Mesodermal cell (in vitro differentiated cells): Measurements from ENCODE around the gene PHF20.
"Not testable (repeated sequence)": the region's sequence is repeated elsewhere in the genome, so short reads cannot be mapped to it uniquely, and the experiment has no call there.

ENCODE experiments used
- H3K27ac ChIP-seq: 2 replicates; pipeline ENCODE4 v1.7.0; 2013; ENCODE audit warnings: mild to moderate bottlenecking, low read depth, low read length, moderate library complexity; ENCODE audit not compliant: severe bottlenecking
- H3K36me3 ChIP-seq: 2 replicates; pipeline ENCODE4 v1.7.1; 2013; ENCODE audit warnings: mild to moderate bottlenecking, low read length, moderate library complexity; ENCODE audit not compliant: control insufficient read depth, insufficient read depth
- H3K4me1 ChIP-seq: one replicate; pipeline ENCODE4 v1.7.1; 2013; ENCODE audit warnings: mild to moderate bottlenecking, low read length; ENCODE audit not compliant: insufficient read depth, control insufficient read depth, poor library complexity, severe bottlenecking
- H3K4me3 ChIP-seq: 2 replicates; pipeline ENCODE4 v1.7.0; 2013; ENCODE audit warnings: low read length, control low read depth, mild to moderate bottlenecking; ENCODE audit not compliant: insufficient read depth, poor library complexity, severe bottlenecking; ENCODE audit errors: extremely low read depth
- H3K9me3 ChIP-seq: 2 replicates; pipeline ENCODE4 v1.7.1; 2013; ENCODE audit warnings: mild to moderate bottlenecking, low read length, moderate library complexity; ENCODE audit not compliant: control insufficient read depth
- WGBS, 2 experiments: methylation state at CpG; one replicate each; pipeline ENCODE4 v1.1.5; 2013; ENCODE audit warnings: missing lambda C conversion rate in 2 of 2; ENCODE audit not compliant: insufficient coverage in 2 of 2; 5-methylcytosine and 5-hydroxymethylcytosine counted together

Gene PHF20

GRCh38 chr20:35871259-35871771 lies 99.5 kb downstream of the PHF20 start:
- Histone ChIP-seq H3K4me1 (peaks cover 17% of the 10 kb centered on the region), H3K27ac (no peak overlapping the region), H3K4me3 (no peak overlapping the region), H3K9me3 (no peaks in the 10 kb centered on the region), H3K36me3 (peaks cover 39% of the 10 kb centered on the region)
- 70 to 100% methylated on average over 2 to 3 of the region's 5 CpGs for WGBS, 2 experiments

GRCh38 chr20:35876033-35876320 lies 104.2 kb downstream of the PHF20 start:
- WGBS, 2 experiments, result 100% methylated on average over 1 of the region's 3 CpGs; no CpG with 5 or more reads in 1 of the 2 experiments
- H3K36me3 ChIP-seq, result peaks cover 30% of the 10 kb centered on the region
- peak overlapping the region; percentile 89 for H3K27ac ChIP-seq

GRCh38 chr20:35877611-35878010 lies 105.8 kb downstream of the PHF20 start:
- no CpG with 5 or more reads among the region's 2 CpGs for WGBS, 2 experiments

More at GRCh38 chr20:35876033-35876320, 104.2 kb downstream of the PHF20 start:
- Histone ChIP-seq H3K4me3 (no peak overlapping the region), H3K9me3 (no peaks in the 10 kb centered on the region), H3K4me1 (peaks cover 17% of the 10 kb centered on the region)

GRCh38 chr20:35878113-35878625 lies 106.4 kb downstream of the PHF20 start:
- H3K27ac ChIP-seq, result no peak overlapping the region
- no peaks in the 10 kb centered on the region for H3K9me3 ChIP-seq
- no peak overlapping the region for H3K4me3 ChIP-seq
- H3K36me3 ChIP-seq, result peaks cover 24% of the 10 kb centered on the region
- WGBS, 2 experiments, result 96 to 98% methylated on average over 4 to 6 of the region's 6 CpGs
- H3K4me1 ChIP-seq, result peaks cover 22% of the 10 kb centered on the region

More at GRCh38 chr20:35877611-35878010, 105.8 kb downstream of the PHF20 start:
- Histone ChIP-seq H3K9me3 (no peaks in the 10 kb centered on the region), H3K36me3 (peaks cover 24% of the 10 kb centered on the region), H3K4me3 (no peak overlapping the region), H3K27ac (no peak overlapping the region), H3K4me1 (peaks cover 17% of the 10 kb centered on the region)

- WGBS, 2 experiments, result no CpG with 5 or more reads among the region's 1 CpG
- H3K4me3 ChIP-seq, result no peak overlapping the region
- peaks cover 11% of the 10 kb centered on the region for H3K4me1 ChIP-seq
- H3K36me3 ChIP-seq, result peaks cover 16% of the 10 kb centered on the region
- no peak overlapping the region for H3K27ac ChIP-seq
- H3K9me3 ChIP-seq, result no peaks in the 10 kb centered on the region
Measured at GRCh38 chr20:35881676-35882075, 109.9 kb downstream of the PHF20 start.

GRCh38 chr20:35882427-35883161 lies 110.8 kb downstream of the PHF20 start:
- not testable (repeated sequence) for H3K9me3 ChIP-seq, H3K4me3 ChIP-seq
- Histone ChIP-seq H3K27ac (peak overlapping the region; percentile 96), H3K36me3 (peaks cover 19% of the 10 kb centered on the region), H3K4me1 (peaks cover 11% of the 10 kb centered on the region)
- 83 to 96% methylated on average over 4 to 7 of the region's 9 CpGs for WGBS, 2 experiments

GRCh38 chr20:35883336-35883777 lies 111.5 kb downstream of the PHF20 start:
- no peak overlapping the region for H3K4me3 ChIP-seq
- peak overlapping the region; percentile 96 for H3K27ac ChIP-seq
- peaks cover 11% of the 10 kb centered on the region for H3K4me1 ChIP-seq
- WGBS, 2 experiments, result 85 to 91% methylated on average over 6 of the region's 6 CpGs
- peaks cover 14% of the 10 kb centered on the region for H3K36me3 ChIP-seq
- no peaks in the 10 kb centered on the region for H3K9me3 ChIP-seq

GRCh38 chr20:35883778-35884540 lies 112.1 kb downstream of the PHF20 start:
- WGBS, 2 experiments, result 52 to 61% methylated on average over 8 of the region's 10 CpGs
- Histone ChIP-seq H3K27ac (peak overlapping the region; percentile 96), H3K4me1 (peaks cover 11% of the 10 kb centered on the region), H3K9me3 (no peaks in the 10 kb centered on the region), H3K36me3 (peaks cover 12% of the 10 kb centered on the region), H3K4me3 (no peak overlapping the region)

- Histone ChIP-seq H3K4me3 (no peak overlapping the region), H3K9me3 (no peaks in the 10 kb centered on the region), H3K27ac (peak overlapping the region; percentile 96), H3K4me1 (peaks cover 11% of the 10 kb centered on the region), H3K36me3 (peaks cover 12% of the 10 kb centered on the region)
- no CpG with 5 or more reads among the region's 1 CpG for WGBS, 2 experiments
Measured at GRCh38 chr20:35884541-35884865, 112.7 kb downstream of the PHF20 start.

- Histone ChIP-seq H3K9me3 (no peaks in the 10 kb centered on the region), H3K36me3 (peaks cover 18% of the 10 kb centered on the region), H3K4me1 (peaks cover 11% of the 10 kb centered on the region), H3K4me3 (no peak overlapping the region), H3K27ac (no peak overlapping the region)
- no CpG with 5 or more reads among the region's 1 CpG for WGBS, 2 experiments
Measured at GRCh38 chr20:35885212-35885611, 113.4 kb downstream of the PHF20 start.
